Coronary artery (tissue), 2 donors: Measurements from ENCODE around the gene SPDYE2B.
"Not testable (repeated sequence)": the region's sequence is repeated elsewhere in the genome, so short reads cannot be mapped to it uniquely, and the experiment has no call there.

Experiments
- DNase-seq: peaks from one replicate; pipeline ENCODE4 v3.0.0-alpha.2; 2017; ENCODE audit warnings: low spot score
- H3K27ac ChIP-seq, 2 donors: fragments of 200-600 bp; sonication (generic); one replicate each; pipeline ENCODE4 v1.5.1; 2016 to 2019
- H3K4me3 ChIP-seq: fragments of 200-600 bp; sonication (generic); 2 replicates; pipeline ENCODE4 v1.5.1; 2016; ENCODE audit warnings: mild to moderate bottlenecking, moderate library complexity

SPDYE2B gene

DNA sequence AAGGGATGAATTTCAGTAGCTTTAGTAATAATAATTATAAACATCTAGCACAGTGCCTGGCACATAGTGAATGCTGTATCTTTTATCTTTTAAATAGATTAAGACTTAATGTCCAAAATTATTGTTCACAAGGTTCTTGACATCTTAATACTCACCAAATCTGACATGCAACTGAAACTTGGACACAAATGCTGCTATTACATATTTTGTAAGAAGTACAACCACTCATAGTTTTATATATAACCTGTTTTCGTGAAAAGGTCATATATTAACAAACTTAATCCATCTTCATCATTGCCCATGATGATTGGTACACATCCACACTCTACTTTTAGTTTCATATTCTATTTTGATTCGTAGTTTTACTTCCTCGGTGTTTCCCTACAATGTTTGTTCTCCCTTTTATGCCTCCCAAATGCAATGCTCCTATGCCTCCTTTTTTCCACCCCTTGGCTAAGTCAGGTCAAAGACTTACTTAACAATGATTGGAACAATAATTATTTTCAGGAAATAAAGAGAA is 45.0 kb downstream of the SPDYE2B start:
- H3K27ac ChIP-seq, DNase-seq, H3K4me3 ChIP-seq: not testable (repeated sequence)

DNA sequence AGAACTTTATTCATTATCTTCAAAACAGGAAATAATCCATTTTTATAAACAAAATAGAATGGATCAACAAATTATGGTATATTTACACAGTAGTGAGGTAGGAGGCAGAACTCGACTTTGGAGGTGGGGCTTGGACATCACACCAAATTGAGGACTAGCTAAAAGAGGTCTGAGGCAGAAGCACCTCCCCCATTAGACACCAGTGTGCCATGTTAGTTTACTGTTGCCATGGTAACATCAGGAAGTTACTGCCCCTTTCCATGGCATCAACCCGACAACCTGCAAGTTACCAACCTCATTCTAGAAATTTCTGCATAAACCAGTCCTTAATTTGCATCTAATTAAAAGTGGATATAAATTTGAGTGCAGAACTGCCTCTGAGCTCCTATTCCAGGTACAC is 45.9 kb downstream of the SPDYE2B start:
- DNase-seq, H3K4me3 ChIP-seq, H3K27ac ChIP-seq: not testable (repeated sequence)

GRCh38 chr7:102697642-102698512 is 47.8 kb downstream of the SPDYE2B start:
- H3K27ac ChIP-seq, DNase-seq, H3K4me3 ChIP-seq: not testable (repeated sequence)

GRCh38 chr7:102698962-102699750 is 49.0 kb downstream of the SPDYE2B start:
- DNase-seq, H3K27ac ChIP-seq, H3K4me3 ChIP-seq: not testable (repeated sequence)
